ENCODE results near the gene PPIP5K1. TPM values are rescaled to one million over a fixed set of nuclear protein-coding genes. Genes with fewer than 3 reads are reported as not detected.
"Not testable (repeated sequence)": the region's sequence is repeated elsewhere in the genome, so short reads cannot be mapped to it uniquely, and the experiment has no call there.

Gene PPIP5K1
- total RNA-seq, result 42.1 TPM
- long read RNA-seq, partial matches to known transcripts, result 2 of 6 reads
- long read RNA-seq, other reads (novel, unspliced or antisense), result 4 of 6 reads

DNA sequence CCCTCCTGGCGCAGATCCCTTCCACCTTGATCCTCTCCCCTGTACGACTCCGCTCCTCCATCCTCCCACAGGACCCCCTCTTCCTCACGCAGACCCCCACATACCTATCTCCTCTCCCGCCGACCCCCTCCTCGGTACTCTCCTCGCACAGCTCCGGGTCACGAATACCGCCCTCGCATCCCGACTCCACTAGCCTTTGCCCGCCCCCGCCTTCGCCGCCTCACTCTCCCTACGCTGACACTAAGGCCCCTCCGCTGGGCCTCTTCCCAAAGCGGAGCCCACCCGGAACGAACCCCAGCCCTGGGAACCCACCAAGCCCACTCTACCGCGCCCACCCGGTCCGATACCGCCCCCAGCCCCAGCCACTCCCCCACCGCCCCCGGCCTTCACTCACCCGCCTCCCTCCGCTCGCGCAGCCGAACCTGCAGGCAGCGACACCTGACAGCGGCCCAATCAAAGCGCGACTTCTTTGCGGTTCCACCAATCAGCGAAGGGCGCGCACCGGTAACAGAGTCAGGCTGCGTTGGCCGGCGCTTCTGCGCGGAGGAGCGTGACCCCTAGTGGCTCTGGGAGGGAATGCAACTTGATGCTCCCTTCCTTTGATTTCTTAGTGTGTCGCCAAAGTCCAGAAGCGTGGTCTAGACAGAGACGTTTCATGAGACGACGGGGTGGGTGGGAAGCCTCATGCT lies at the start of gene PPIP5K1:
Gene PPIP5K1, minus strand, starts transcription at position 431 of the 689 bp plus-strand sequence. CDS start 5,704 bp downstream, outside the sequence.
- intact Hi-C loops (cut with DNase I); DNase-seq (ENCODE audit: low spot score): not testable (repeated sequence)

DNA sequence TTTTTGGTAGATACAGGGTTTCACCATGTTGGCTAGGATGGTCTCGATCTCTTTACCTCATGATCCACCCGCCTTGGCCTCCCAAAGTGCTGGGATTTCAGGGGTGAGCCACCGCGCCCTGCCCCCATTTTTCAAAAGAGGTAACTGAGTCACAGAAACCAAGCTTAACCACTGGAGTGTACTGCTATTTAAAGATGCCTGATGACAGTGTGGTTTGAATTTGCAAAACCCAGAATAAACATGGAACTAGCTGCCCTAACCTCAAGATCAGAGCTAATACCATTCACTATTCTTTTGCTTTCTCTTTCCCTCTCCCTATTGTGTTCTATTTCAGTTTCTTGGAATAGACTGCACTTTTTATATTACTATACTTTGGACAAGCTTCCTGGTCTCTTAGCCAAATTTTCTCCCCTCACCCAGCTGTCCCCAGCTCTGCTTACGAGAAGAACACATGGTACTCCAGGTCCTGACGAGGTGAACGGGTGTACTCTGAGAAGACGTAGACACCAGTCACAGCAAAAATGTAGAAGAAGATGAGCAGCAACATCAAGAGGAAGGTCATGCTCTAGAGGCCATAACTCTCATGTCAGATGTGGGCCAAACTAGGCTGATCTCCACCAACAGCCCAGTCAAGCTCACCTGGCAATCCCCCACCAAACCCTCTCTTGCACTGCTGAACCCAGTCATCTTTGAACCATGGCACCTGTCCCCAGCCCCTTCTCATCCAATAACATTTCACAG lies 48.6 kb upstream of the PPIP5K1 start:
- DNase-seq (ENCODE audit: low spot score); intact Hi-C loops (cut with DNase I): not testable (repeated sequence)

- intact Hi-C loops (cut with DNase I), result not testable (repeated sequence)
Observed at GRCh38 chr15:43626937-43627336, 36.9 kb upstream of the PPIP5K1 start.

DNA sequence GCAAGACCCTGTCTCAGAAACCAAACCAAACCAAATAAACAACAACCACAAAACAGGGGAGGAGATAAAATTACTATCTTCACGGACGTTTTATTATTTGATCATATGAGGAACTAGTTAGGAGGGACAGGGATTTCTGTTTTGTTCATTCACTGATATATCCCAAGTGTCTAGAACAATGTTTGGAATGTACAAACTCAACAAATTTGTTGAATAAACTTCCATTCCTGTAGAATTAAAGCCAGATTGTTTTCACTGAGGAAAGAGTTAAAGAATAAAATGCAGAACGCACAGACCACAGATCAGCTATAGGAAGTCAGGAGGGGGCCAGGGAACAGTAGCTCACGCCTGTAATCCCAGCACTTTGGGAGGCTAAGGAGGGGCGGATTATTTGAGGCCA lies 35.1 kb upstream of the PPIP5K1 start:
- DNase-seq (ENCODE audit: low spot score), result no peak
- intact Hi-C loops (cut with DNase I), result no loop called here

More at GRCh38 chr15:43626937-43627336, 36.9 kb upstream of the PPIP5K1 start:
- not testable (repeated sequence) for DNase-seq (ENCODE audit: low spot score)

GRCh38 chr15:43622068-43622799 lies 32.2 kb upstream of the PPIP5K1 start:
- intact Hi-C loops (cut with DNase I), result not testable (repeated sequence)

GRCh38 chr15:43618700-43619099 lies 28.7 kb upstream of the PPIP5K1 start, which contains the start of gene STRC:
STRC (minus strand) TSS chr15:43618800; CDS start chr15:43618722, 78 bp downstream.
- intact Hi-C loops (cut with DNase I); DNase-seq (ENCODE audit: low spot score): not testable (repeated sequence)

More at GRCh38 chr15:43622068-43622799, 32.2 kb upstream of the PPIP5K1 start:
- DNase-seq (ENCODE audit: low spot score), result not testable (repeated sequence)

DNA sequence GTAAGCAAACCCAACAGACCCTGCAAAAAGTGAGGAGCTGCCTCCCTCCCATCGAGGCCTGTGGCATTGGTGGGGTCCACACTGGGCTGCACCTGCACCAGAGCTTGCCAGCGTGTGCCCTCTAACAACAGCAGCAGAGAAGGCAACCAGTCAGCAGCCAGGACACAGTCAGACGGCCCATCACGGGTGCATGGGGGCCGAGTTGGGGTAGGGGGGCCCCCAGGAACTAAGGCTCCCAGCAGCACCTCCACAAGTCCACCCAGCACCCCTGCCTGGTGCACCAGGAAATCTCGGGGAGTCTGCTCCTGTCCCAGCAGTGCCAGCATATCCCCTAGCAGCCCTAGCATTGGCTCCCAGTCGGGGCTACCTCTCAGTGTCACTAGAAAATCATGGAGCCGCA lies 27.7 kb upstream of the PPIP5K1 start:
- DNase-seq (ENCODE audit: low spot score); intact Hi-C loops (cut with DNase I): not testable (repeated sequence)

DNA sequence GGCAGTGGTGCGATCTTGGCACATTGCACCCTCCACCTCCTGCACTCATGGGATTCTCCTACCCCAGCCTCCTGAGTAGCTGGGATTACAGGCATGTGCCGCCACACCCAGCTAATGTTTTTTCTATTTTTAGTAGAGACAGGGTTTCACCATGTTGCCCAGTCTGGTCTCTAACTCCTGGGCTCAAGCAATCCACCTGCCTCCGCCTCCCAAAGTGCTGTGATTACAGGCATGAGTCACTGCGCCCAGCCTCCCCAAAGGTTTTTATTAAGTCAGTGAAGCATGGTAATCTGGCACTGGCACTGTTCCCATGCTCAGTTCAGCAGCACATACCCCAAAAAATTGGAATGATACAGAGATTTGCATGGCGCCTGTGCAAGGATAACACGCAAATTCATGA lies 12.2 kb upstream of the PPIP5K1 start:
- intact Hi-C loops (cut with DNase I); DNase-seq (ENCODE audit: low spot score): not testable (repeated sequence)

DNA sequence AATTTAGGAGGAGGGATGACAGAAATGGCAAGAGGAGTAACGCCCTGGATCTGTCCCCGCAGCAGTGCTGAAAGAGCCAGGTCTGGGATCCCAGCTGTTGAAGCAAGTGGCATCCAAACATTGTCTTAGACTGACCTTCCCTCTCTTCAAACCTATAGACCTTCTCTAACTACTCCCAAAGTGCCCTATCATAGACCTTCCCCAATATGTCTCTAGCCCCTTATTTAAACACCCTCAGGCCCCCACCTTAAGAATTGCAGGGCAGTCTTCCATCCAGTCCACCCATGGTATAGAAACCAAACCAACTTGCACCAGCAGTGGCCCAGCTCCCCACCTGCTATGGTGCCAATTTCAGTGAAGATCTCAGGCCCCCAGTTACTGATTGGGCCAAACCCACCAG lies 10.2 kb upstream of the PPIP5K1 start:
- intact Hi-C loops (cut with DNase I); DNase-seq (ENCODE audit: low spot score): not testable (repeated sequence)

DNA sequence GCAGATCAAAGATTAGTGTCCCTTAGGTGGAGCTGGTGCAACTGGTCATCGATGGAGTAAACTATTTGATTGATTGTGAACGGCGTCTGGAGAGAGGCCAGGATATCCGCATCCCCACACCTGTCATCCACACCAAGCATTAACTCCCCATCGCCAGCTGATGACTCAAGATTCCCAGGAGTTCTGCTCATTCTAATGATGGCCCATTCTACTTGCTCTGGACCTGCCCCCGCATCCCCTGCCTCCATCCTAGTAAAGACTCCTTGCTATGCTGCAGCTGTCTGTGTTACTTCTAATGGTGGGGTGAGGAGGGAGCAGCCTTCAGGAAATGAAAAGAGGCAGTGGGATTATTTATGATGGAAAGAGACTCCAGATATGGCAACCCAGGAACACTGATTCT lies 9.1 kb upstream of the PPIP5K1 start:
- DNase-seq (ENCODE audit: low spot score); intact Hi-C loops (cut with DNase I): not testable (repeated sequence)

DNA sequence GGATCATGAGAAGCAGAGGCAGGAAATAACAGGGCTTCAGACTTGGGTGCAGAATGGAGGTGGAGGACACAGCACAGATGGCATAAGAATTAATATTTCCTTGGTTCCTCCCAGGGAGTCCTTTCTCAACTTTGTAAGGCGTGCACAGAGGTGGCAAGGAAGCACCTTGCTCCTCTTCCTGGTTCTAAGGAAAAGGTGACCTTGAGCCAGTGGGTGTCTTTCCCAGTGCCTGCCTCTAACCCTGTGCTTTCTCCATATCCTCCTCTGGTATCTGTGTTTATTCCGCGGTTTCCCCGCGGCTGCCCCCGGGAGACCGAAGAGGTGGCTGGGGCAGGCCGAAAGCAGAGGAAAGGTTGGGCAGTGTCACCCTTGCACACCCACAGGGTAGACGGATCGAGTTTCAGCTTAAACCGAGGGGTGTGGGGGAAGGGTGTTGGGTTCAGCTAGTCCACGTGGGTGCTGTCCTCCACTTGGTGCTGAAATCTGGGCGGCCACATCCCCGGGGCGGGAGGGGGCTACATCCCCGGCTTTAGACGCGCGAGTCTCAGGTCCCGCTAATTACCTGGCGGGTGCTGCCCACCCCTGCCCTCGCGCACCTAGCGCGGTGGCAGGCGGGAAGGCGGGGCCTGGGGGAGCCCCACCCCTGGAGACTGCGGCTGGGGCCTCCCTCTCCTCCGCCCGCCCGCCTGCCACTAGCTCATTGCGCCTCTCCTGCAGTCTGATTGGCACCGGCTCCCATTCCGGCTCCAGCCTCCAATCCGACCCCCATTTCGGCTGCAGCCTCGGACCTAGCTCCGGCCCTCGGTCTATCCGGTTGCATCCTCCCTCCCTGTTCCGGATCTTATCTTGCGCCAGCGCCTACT lies 3.6 kb upstream of the PPIP5K1 start, which contains the start of gene CKMT1B:
Gene CKMT1B, plus strand, starts transcription at position 700 of the 863 bp plus-strand sequence. CDS start 192 bp downstream, outside the sequence.
- DNase-seq (ENCODE audit: low spot score); intact Hi-C loops (cut with DNase I): not testable (repeated sequence)

DNA sequence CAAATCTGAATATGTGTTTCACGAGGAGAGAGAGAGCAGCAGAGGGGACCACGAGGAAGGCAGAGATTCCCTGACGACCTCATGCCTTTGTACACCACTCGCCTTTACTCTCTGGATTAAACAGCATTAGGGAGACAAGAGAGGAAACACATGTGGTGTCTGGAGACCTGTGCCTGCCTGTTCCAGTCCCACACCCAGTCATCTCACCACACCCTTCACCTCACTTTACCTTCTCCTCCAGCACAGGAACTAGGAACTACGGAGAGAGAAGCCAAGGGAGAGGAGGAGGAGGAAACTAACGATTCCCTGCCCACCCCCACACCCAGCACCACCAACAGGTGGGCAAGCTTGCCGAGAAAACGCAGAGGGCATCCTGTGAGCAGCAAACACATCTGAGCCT lies 2.8 kb upstream of the PPIP5K1 start:
- intact Hi-C loops (cut with DNase I), result not testable (repeated sequence)

GRCh38 chr15:43574607-43575006 lies 15.4 kb downstream of the PPIP5K1 start:
- DNase-seq (ENCODE audit: low spot score); intact Hi-C loops (cut with DNase I): not testable (repeated sequence)

More for the DNA sequence above, 2.8 kb upstream of the PPIP5K1 start:
- DNase-seq (ENCODE audit: low spot score), result not testable (repeated sequence)

GRCh38 chr15:43566615-43567014 lies 23.4 kb downstream of the PPIP5K1 start:
- DNase-seq (ENCODE audit: low spot score), result not testable (repeated sequence)

GRCh38 chr15:43563793-43564192 lies 26.2 kb downstream of the PPIP5K1 start:
- DNase-seq (ENCODE audit: low spot score); intact Hi-C loops (cut with DNase I): not testable (repeated sequence)

More at GRCh38 chr15:43566615-43567014, 23.4 kb downstream of the PPIP5K1 start:
- intact Hi-C loops (cut with DNase I), result not testable (repeated sequence)

DNA sequence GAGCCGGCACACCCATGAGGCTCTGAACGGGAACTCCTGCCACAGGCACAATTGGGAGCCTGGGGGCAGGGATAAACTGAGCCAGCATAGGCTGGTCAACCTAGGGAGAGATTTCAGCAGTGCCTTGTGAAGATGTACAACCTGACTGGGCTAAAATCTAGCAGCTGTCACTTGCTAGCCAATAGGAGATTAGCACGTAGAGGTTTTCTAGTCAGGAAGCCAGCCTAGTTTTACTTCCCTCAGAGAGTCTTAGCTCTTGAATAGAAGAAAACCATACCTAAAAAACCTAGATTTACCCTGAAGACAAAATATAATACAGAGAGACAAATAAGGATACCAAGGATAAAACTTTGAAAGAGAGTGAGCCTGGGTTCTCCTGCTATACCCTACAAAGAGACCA lies 27.3 kb downstream of the PPIP5K1 start:
- intact Hi-C loops (cut with DNase I); DNase-seq (ENCODE audit: low spot score): not testable (repeated sequence)

GRCh38 chr15:43552986-43553385 lies 37.0 kb downstream of the PPIP5K1 start:
- DNase-seq (ENCODE audit: low spot score), result no peak
- intact Hi-C loops (cut with DNase I), result no loop called here

DNA sequence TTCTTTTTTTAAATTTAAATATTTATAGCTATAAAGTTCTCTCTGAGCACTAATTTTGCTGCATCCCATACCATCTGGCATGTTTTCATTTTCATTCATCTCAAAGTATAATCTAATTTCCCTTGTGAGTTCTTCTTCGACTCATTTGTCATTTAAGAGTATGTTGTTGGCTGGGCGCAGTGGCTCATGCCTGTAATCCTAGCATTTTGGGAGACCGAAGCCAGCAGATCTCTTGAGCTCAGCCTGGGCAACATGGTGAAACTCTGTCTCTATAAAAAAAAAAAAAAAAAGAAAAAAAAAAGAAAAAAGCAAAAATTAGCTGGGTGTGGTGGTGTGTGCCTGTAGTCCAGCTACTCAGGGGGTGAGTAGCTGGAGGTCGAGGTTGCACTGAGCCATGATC lies 37.8 kb downstream of the PPIP5K1 start:
- no peak for DNase-seq (ENCODE audit: low spot score)
- intact Hi-C loops (cut with DNase I), result no loop called here
